Stimulated activated CD8-positive, alpha-beta memory T cell treated with anti-CD3 and anti-CD28 coated beads, Interleukin-7, amount 100 ng/mL, for 48 hours (primary cell): ENCODE measurements around the gene CACNA2D1.
"Not testable (repeated sequence)": the region's sequence is repeated elsewhere in the genome, so short reads cannot be mapped to it uniquely, and the experiment has no call there.

Source experiments
- DNase-seq, 2 donors: peaks; one replicate each; pipeline ENCODE4 v3.0.0-alpha.2; 2020; ENCODE audit warnings: low read depth in 1 of 2; ENCODE audit errors: extremely low read depth in 1 of 2

The CACNA2D1 gene

DNA sequence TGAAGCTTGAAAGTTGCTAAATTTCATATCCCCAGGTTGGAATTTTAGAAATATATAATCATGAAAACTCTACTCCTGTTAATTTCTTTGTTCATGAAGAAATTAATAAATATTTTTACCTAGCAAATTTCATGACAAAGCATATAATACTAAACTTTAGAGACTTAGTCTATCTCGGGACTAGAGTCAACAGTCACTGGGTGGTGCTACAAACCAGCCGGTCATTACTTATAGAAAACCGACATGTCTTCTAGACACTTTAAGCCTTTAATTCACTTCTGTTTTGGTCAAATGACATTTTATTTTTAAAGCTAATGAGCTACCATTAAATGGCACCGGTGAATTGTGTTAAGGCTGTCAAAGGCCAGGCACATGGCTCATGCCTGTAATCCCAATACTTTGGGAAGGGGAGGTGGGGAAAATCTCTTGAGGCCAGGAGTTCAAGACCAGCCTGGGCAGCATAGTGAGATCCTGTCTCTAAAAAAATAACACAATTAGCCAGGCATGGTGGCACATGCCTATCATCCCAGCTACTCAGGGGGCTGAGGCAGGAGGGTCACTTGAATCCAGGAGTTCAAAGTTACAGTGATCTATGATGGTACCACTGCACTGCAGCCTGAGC is 270.1 kb downstream of the CACNA2D1 start:
- DNase-seq: no peak

DNA sequence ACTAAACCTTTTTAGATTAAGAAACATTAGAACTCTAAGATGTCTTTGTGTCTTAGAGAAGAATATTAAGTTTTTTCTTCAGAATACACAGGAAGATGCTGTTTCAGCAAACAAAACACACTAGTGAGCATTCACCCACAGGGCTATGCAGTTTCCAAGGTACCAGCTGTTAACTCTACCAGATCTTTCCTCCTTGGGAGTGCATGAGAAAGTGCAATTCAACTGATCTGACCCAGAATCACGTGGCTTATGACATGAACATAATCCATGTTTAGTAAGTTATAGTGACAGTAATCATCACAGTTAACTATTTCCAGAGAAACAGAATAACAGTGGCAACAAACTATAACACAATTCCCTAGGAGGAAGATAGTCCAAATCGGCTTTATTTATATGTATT is 270.7 kb downstream of the CACNA2D1 start:
- no peak for DNase-seq

GRCh38 chr7:82172017-82172416 is 271.6 kb downstream of the CACNA2D1 start:
- DNase-seq: no peak

DNA sequence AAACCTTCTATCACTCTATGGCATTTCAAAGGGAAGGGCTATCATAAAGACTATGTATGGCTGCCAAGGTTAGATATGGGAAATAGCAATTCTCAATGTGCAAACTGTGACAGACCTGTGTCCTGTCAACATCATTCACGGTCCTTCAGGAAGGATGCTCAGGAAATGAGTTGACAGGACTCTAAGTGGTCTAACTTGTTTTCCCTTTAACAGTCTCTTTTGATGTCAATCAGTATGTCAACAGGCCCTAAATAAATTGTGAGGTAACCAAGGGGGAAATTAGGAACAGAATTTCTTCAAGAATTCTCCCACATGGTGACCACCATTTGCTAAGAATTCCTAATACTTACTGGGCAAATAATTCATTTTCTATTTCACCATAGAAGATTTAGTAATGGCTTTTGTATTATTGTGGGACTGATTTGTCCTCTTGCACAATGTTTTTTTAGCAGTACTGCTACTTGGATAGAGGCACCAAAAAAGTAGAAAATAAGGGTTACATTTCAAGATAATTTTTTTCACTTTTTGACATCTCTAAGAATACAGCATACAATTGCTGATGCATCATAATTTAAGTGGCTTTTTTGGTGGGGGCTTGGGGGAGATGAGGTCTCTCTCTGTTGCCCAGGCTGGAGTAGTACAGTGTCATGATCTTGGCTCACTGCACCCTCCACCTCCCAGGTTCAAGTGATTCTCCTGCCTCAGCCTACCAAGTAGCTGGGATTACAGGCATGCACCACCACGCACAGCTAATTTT is 275.8 kb downstream of the CACNA2D1 start:
- DNase-seq: no peak

GRCh38 chr7:82166260-82167015 is 277.1 kb downstream of the CACNA2D1 start:
- DNase-seq: no peak

DNA sequence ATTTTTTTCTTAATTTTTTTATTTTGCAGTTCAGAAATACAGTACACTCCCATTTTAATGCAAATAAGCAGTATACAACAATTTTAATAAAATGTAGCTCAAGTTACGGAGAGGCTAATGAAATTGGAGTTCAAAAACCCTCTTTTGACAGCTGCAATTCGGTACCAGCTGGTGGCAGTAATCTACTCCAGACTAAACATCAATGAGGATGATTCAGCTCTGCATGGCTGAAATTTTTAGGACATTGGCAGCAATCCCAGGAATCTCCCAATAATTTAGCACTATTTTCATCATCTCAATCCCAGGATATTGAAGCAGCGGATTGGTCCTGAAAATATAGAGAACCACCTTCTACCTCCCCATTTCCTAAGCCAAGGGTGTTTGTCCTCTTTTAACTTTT is 278.8 kb downstream of the CACNA2D1 start:
- DNase-seq: no peak

DNA sequence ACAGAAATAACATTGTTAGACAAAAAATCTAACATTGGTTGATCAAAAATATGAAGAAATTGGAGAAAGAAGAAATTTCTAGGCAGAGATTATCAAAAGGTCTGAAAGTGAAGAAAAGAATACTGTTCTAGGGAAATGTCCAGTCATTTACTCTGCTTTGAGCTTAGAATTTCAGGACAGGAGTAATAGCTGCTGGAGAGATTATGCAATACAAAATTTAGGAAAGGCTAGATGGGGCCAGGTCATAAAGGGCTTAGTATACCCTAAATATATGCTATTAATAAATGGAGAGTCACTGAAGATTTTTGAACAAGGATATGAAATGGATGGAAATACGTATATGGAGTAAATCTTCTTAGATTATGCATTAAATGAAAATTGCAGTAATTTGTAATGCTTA is 279.2 kb downstream of the CACNA2D1 start:
- no peak for DNase-seq

GRCh38 chr7:82163586-82163985 is 280.0 kb downstream of the CACNA2D1 start:
- DNase-seq: no peak

DNA sequence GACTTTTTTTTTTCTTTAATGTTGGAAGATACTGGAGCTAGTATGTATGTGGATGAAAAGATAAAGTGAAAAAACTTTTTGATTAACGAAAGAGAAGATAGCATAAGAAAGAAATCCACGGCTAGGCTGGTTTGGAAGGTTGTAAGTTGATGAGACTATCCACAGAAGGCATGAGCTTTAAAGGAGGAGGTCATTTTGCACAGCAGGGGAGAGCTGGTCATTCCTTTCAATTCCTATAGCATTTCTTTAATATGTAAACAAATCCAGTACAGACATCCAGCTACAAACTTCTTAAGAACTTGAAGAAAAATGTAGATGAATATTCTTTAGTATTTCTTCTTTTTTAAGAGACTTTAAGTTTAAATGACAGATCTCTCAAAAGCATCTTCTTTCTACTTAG is 281.3 kb downstream of the CACNA2D1 start:
- DNase-seq: no peak

DNA sequence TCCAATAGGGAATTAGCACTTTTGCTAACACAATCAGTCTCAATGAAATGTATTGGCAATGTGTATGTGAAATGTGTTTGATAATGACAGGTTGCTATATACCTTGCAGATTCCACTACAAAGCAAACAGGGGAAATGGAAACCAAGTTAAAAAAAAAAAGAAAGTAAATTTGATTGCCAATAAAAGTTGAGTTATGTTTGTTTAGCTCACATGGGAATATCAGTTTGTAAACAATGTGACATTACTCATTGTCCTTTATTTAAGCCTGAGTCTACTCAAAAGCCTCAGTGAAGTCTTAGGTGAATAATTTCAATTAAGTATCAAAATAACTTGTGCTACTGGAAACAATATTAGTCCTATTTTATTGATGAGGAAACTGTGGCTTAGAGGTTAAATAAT is 285.2 kb downstream of the CACNA2D1 start:
- DNase-seq: no peak

DNA sequence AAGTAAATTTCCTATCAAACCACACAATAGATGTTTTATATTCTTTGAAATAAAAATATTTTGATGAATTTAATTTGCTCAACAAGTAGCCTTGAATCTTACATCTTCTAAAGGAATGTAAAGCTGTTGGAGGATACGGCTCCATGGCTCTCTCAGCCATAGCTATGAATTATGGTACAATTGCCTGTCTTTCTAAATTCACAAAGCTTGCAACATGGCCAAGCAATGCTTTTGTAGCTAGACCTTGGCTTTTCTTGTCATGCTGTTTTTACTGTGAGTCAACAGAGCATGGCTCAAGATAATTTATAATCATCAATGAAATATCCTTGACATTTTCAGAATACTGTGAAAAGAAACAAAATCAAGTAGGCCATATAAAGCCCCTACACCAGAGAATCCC is 286.7 kb downstream of the CACNA2D1 start:
- no peak for DNase-seq

- DNase-seq: no peak
These were observed 287.4 kb downstream of the CACNA2D1 start for GRCh38 chr7:82156168-82156567.

DNA sequence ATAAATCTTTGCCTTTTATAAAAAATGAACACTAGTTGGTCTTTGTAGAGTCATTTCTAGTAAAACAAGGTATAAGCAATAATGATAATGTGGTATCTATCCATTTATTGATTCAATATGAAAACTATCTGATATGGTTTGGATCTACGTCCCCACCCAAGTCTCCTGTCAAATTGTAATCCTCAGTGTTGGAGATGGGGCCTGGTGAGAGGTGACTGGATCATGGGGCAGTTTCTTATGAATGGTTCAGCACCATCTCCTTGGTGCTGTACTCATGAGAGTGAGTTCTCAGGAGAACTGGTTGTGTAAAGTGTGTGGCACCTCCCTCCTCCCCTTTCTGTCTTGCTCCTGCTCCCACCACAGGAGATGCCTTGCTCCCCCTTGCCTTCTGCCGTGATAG is 288.8 kb downstream of the CACNA2D1 start:
- no peak for DNase-seq

GRCh38 chr7:82153776-82154175 is 289.8 kb downstream of the CACNA2D1 start:
- no peak for DNase-seq

- no peak for DNase-seq
These were observed 290.7 kb downstream of the CACNA2D1 start for GRCh38 chr7:82152858-82153257.

GRCh38 chr7:82146491-82146890 is 297.1 kb downstream of the CACNA2D1 start:
- no peak for DNase-seq

- DNase-seq: no peak
These were observed 301.2 kb downstream of the CACNA2D1 start for GRCh38 chr7:82142263-82142864.

DNA sequence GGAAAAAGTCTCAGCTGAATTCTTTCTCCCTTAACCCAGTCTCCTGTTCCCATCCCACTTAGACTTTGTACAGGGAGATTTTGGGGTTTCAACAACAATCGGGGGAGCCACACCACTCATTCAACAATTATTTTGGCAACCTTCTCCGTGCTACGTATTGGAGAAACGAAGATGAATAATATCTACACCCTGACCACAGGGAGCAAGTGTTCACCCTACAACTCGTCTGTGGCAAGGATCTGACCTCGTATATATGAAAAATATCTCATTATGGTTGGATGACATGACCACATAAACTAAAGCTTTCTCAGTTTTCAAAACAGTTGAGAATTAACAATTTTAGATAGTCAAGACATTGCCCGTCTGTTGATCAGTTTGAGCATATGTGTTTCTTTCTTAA is 302.1 kb downstream of the CACNA2D1 start:
- no peak for DNase-seq

- not testable (repeated sequence) for DNase-seq
These were observed 303.0 kb downstream of the CACNA2D1 start for GRCh38 chr7:82140608-82141007.

GRCh38 chr7:82131215-82131614 is 312.4 kb downstream of the CACNA2D1 start:
- no peak for DNase-seq

DNA sequence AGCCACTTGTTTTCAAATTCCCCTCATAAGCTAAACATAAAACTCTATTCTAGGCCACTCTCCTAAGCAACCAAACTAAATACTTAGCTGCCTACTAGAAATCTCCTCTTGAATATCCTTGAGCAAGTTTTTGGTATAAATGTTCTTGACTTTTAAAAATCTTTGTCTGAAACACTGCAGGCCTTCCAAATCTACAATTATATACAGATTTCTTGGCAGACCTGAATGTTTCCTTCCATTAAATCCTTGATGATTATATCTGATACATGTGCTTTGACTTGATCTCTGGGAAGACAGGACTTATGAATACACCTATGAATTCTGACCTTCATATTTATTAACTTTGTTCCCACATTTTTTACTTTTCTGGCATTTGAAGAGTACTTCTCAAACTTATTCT is 314.5 kb downstream of the CACNA2D1 start:
- no peak for DNase-seq

DNA sequence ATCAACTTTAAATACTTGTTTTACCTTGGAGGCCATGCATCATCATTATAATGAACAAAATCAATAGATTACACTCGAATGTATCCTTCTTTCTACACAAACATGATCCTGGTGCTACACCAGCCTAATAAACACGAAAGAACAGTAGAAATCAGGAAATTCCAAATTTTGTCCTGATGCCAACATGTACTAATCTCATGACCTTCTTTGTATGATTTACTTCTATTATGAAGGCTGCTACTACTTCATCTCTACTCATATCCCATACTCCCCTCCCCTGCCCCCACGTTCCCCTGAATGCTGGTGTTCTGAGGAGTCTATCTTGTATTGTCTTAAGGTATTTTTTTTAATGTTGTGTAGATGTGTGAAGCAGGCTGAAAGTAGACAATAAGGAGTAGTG is 315.0 kb downstream of the CACNA2D1 start:
- no peak for DNase-seq
